M059J (cell line): ENCODE results near the gene RBSN. TPM values are rescaled to one million over a fixed set of nuclear protein-coding genes. Genes with fewer than 3 reads are reported as not detected.
"Not testable (repeated sequence)": the region's sequence is repeated elsewhere in the genome, so short reads cannot be mapped to it uniquely, and the experiment has no call there.

Source experiments
- DNase-seq: peaks from one replicate; pipeline ENCODE4 v3.0.0-alpha.2; 2012; ENCODE audit warnings: low read depth
- total RNA-seq: library from RNA; depleted of rRNA; stranded (reverse); fragments of >200 nt; shearing (Covaris generic); gene quantifications from 2 replicates; pipeline ENCODE4 v1.2.3, GENCODE V29; 2014; rRNA removed

The RBSN gene
- 11.3 and 17.4 TPM in 2 replicates for total RNA-seq

DNA sequence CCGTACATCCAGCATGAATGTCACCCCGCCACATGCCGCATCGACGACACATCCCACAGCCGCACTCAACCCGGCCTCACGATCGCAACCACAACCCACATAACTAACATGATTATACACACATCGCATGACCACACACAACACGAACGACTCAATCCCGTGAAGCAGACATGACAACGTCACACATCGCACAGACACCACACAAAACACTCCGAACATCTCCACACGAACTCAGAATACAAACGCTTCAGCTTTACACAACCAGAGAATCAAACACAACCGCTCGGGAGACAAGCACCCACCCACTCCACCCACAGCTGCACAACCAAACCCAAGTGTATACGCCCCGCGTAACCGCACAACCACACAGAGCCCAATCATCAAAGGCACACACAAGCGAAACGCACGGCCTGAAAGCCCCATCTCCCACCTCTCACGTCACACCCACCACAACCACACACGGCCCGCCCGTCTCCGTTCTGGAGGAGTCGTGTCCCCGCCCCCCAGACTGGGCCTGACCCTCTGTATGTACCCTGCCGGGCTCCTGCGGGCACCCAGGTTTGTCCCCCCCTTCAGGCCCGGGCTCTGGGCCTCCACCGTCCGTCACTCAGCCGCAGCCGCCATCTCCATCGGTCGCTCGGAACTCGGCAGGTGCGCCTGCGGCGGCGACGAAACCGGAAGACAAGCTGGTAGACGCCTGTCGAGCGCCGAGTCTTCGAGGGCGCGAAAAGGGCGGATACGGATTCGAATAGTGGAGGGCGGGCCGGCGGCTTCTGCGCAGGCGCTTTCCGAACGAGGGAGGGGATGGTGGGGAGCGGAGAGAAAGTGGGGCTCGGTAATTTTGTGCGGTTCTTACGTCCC, at the start of gene RBSN:
TSS of gene RBSN (minus strand) at position 646 of the 861 bp plus-strand sequence. CDS start 3,028 bp downstream, outside the sequence.
- peak; percentile 90 for DNase-seq

DNA sequence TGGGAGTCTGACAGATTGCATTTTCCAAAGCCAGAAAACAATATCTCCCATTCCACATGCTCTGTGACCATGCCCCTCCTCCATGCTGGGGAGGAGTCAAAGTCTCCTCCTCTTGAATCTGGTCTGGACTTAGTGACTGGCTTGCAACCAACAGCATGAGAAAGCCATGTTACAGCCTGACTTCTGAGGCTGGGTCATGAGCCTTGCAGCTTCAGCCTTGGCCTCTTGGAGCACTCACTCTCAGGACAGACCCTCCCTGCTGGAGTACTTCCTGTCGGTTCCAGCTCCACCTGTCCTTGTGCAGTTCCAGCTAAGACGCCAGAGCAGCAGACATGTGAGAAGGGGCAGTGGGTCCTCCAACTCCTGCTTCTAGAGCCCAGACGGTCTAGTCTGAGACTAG, 49.7 kb upstream of the RBSN start:
- DNase-seq, result peak; percentile 9

DNA sequence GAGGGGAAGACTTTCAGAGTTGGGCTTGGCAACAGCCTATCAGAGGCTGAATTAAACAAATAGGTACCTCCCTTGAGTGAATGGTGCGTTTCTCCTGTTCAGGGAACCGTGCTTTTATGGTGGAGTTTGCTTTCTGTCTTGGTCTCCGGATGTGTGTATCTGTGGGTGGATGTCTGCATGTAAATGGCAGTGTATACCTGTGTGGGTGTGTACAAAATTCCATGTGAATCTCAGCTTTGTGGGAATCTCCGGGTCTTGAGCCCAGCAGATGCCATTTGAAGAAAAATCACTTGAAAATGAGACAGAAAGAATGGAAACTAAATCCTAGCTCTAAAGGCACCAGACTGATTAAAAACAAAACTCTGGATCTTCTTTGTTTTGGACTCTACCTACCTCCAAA, 37.9 kb upstream of the RBSN start:
- DNase-seq, result not testable (repeated sequence)

DNA sequence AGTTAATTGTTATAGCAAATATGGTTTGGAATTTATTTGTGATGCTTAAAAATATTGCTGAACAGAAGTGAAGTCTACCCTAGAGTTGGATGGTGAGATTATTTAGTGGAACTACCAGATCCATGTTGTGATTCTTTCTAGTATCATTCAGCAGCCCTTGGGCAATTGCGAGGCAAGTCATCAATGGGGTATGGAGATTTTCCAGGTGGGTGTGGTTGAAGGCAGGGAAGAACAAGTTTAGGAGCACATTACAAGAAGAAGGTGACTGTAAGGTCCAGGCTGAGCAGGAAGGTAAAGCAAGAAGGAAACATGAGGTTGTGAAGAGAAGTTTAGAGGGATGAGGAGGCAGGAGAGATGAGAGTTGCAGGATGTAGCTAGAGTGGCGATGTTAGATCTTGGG, 36.0 kb upstream of the RBSN start:
- DNase-seq, result not testable (repeated sequence)

DNA sequence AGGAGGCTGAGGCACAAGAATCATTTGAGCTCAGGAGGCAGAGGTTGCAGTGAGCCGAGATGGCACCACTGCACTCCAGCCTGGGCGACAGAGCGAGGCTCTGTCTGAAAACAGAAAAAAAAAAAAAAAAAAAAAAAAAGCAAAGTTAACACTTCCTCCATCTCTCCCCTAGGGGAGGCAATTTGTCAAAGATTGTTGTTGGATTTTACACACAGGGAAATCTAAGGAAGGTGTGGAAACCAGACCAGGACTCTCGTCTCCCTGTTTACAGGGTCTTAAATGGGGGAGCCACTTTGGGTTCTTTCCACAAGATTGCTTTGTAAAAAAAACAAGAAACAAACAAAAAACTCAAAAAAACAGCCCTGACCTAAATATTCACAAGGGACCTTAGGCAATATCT, 29.5 kb upstream of the RBSN start:
- not testable (repeated sequence) for DNase-seq

DNA sequence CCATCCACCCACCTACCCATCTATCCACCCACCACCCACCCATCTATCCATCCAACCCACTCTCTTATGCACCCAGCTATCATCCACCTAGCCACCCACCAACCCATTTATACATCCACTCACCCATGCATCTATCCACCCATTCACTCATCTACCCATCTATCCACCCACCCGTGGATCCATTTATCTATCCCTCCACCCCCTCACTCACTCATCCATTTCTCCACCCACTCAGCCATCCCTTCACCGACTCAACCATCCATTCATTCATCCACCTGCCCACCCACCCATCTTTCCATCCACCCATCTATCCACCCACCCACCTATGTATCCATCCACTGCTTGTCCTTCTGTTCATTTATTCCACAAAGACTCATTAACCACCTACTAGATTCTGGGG, 28.0 kb upstream of the RBSN start:
- not testable (repeated sequence) for DNase-seq

DNA sequence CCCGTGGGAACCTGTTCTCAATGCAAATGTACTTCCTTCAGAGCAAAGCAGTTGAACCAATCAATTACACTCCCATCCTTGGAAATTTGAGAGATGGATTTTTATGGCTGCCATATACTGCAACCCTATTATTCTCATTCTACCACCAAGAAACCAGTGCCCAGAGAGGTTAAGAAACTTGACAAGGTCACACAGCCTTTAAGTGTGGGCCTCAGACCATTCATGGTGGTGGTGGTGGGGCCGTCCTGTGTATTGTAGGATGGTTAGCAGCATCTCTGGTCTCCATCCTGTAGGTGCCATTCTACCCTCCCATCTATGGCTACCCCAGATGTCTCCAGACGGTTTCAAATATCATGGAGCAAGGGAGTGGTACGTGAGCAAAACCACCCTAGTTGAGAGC, 23.4 kb upstream of the RBSN start:
- no peak for DNase-seq

DNA sequence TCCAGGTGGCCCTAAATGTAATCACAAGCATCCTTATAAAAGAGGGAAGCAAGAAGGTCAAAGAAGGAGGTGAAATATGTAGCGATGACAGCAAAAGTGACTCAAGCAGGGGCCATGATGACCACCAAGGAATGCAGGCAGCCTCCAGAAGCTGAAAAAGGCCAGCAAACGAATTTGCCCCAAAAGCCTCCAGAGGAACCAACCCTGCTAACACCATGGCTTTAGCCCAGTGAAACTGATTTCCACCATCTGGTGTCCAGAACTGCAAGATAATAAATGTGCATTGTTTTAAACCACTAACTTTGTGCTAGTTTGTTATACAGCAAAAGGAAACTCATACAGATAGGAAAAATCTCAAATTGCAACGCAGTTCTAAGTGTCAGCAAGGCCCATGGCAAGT, 23.0 kb upstream of the RBSN start:
- no peak for DNase-seq

DNA sequence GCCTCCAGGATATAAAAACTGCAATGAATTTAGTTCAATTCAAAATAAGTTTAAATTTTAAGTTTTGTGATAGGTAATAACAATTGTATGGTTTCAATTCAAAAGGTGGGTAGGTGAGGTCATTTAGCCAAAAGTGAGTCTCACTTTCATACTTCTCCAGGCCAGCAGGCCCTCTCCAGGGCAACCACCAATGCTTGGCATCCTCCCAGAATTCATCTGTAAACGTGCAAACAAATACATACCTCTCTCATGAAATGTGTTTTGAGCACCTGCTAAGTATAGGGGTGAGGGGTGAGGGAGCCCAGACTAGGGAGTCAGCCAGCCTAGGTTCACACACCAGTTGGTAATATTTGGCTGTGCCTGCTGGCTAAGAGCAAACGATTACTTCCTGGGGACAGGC, 22.0 kb upstream of the RBSN start:
- DNase-seq, result no peak

DNA sequence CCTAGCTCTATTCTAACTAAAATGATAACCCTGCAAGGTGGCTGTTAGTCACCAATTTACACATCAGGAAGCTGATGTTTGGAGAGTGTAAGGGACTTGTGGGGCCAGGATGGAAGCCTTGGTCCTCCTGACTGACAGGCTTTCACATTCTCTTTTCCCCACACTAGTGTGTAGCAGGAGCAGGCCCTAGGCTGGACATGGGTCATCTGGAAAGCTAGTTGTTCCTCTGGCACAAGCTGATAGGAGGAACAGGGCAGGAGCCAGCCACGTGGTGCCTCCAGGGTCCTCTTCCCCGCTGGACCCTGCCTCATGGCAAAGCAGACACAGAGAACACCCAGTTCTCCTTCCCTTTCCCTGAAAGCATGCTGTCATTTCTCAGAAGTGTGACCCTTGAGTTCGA, 18.1 kb upstream of the RBSN start:
- no peak for DNase-seq

DNA sequence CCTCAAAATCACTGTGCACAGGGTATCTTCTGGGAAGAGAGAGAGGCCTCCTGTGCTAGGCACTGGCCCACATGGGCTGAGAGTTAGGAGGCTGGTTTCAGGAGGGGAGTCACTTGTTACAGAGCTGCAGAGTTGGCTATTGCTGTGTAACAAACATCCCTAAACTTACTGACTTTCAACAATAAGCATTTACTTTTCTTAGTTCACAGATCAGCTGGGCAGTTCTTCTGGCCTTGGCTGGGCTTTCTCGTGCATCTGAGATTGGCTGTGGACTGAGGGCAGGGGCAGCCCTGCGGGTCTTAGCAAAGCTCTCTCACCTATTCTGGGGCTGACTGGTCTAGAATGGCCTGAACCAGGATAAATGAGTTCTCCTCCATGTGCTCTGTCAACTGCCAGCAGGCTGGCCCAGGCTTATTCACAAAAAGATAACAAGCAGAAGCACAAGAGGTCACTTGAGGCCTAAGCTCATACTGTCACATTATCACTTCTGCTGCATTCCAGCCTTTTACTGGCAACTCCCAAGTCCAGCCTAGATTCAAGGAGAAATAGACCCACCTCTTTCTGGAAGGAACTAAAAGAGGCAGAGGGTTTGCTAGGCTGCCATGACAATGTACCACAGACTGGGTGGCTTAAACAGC, 17.2 kb upstream of the RBSN start:
- DNase-seq, result no peak

DNA sequence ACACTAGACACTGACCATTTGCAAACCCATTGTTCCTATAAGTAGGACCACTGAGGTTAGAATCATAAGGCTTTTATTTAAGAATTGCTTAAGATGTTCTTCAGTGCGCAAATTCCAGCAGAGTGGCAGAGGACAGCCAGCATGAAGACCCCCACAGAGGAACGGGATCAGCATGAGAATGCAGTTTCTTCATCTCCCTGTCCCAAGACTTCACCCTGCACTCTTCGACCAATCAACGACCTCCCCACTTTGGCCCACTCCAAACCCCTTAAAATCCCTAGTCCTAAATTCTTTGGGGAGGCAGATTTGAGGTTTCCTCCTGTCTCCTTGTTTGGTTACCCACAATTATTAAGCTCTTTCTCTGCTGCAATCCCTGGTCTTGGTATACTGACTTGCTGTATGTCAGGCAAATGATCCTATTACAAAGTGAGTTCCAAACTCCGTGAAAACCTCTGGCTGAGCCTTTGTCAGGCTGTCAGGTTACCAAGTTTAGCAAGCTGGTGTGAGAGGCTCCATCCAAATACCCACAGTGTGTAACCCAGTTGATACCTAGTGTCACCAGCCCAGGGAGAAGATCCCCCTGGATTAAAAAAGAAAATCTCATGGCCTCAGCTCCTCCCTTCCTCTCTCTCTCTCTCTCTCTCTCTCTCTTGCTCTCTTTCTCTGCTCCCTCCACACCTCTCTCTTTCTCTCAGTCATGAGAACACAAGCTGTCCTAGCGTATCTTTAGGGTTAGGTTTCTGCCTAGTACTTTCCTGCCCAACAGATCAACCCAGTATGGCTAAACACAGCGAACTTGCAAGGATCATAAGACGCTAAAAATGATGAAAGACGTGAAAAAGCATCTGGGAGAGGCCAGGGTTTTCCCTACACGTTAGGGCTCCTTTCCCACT, 15.8 kb upstream of the RBSN start:
- DNase-seq, result no peak

DNA sequence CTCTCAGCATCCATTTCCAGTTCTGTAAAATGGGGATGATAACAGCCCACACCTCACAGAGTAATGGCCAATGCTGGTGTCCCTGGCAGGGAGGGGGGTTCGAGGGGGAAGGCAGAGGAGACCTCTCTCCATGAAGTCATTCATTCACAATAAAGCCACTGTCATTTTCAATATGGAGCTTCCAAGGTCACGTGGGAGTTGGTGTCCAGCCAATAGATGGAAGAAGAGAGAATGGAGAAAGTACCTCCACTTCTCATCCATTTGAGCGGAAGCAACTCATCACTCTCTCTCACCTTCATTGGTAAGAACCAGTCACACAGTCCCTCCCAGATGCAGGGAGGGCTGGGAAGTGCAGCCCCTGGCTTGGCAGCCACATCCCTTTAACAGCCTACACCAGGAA, 14.9 kb upstream of the RBSN start:
- no peak for DNase-seq

DNA sequence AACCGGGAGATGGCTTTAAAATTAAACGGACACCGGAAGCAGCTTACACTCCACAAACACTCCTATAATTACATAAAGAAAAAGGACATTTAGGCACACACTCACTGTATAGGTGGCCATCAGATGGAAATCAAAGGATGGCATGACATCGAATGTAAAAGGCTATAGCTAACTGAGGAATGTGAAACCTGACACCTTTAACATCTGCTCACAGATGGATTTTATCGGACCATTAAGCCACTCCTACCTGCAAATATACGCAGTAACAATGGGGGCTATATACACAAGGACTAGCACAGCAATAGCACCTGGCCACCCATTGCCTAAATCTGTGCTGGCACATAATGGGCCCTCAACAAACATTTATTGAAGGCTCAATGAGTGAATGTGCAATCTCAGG, 14.5 kb upstream of the RBSN start:
- DNase-seq, result no peak

DNA sequence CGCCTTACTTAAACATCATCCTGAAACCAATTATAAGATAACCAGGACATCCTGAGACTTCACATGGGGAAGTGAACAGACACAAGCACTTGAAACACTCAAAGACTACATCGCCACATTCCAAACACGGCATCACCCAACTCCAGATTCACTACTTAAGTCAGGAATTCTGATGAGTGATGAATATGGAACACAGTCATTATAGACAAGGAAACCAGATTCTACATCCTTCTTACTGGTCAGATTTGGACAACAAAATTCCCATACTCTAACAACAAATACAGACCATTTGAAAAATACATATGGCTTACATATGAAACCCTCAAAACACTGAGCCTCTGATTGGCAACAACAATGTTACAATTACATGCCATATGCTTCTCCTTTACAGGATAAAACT, 13.1 kb upstream of the RBSN start:
- no peak for DNase-seq

DNA sequence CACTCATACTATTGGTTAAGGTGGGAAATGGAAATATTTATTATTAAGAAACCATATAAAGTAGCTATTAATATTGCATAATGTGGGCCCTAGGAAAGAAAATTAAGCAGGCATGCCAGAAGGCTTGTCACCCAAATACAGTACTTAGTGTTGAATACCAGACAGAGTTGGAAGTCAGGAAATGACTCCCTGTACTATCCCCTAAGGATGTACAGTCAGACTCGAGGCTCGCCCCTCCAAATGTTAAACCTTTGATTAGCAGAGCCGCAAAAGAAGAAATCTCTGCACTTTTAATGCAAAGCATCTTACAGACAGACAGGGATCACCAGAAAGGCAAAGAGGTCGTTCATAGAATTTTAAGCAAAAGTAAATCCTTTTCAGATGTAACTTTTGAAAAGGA, 11.3 kb upstream of the RBSN start:
- no peak for DNase-seq

DNA sequence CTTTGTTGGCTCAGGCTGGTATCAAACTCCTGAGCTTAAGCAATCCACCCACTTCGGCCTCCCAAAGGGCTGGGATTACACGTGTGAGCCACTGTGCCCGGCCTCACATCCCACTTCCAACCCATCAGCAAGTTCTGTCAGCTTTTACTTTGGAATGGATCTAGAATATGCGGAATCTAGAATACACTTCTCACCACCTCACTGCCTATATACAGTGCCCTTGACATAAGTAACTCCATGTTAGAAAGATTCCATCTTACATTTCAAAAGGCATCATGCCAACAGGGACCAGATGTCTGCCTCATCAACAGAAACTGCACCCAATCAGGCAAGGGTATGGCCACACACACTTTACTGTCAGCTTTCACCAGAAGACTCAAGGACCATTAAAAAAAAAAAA, 9.9 kb upstream of the RBSN start:
- DNase-seq, result no peak

DNA sequence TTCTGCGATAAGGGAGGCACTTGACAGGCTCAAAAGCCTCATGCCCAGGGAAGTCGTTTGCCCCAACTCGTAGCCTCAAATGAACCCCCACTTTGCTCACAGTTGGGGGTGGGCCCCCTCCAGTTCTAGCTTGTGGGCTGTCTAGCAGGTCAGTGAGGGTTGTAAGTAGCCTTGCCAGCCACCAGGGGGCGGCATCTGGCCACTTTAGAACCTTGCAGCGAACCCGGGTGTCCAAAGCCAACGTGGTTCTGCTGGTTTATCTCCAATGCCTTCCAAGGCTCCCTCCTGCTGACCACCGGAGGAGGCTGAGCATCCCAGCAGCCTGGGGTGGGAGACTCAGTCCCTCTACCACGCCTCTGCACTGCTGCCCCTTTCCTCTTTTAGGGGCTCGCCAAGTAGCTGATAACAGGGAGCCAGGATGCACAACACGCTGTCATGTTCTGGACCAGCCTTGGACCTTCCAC, 9.2 kb upstream of the RBSN start:
- DNase-seq, result peak; percentile 50

DNA sequence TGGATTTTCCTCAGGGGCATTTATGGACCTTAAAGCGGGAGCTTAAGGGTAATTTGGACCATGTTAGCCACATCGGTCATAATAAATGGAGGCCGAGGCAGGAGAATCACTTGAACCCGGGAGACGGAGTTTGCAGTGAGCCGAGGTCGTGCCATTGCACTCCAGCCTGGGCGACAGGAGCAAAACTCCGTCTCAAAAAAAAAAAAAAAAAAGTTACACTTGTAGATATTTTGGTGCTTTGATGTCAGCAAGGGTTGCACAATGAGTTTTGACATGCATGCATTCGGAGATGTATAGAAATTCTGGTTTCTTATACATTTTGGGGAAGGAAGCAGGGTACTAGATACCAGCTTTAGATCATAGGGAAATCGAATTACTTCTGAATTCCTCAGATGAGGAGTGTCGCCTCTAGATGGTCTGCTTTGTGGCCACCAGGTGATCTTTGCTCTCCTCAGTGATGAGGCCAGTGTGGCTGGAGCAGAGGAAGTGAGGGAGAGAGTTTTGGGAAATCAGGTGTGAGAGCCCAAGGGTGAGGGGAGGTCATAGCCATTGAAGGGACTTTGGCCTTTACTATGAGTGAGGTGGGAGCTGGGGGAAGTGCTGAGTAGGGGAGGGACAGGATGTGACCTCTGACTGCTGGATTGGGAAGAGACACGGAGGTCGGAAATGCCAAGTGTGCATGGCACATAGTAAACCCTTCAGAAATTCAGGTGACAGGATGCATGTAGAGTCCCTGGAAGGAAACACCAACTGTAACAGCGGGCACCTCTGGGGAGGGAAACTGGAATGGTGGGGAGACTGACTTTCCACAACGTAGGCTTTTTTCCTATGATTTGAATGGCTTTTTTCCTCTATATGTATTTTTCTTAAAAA, 8.4 kb upstream of the RBSN start:
- no peak for DNase-seq

DNA sequence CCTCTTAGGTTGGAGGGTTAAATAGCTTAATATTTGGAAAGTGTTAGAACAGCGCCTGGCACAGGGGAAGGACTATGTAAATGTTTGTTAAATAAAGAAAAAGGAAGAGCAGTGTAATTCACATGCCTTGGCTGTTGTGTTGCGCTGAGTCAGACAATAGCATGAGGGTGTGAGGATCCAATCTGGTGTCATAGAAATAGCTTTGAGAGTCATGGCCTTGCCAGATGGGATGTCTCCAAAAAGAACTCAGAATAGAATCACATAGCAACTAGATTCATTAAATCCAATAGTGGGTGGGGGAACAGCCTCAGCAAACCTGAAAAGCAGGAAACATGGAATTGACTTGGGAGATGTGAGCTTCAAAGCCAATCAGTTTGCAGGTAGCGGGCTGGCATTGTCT, 3.9 kb upstream of the RBSN start:
- DNase-seq, result no peak

DNA sequence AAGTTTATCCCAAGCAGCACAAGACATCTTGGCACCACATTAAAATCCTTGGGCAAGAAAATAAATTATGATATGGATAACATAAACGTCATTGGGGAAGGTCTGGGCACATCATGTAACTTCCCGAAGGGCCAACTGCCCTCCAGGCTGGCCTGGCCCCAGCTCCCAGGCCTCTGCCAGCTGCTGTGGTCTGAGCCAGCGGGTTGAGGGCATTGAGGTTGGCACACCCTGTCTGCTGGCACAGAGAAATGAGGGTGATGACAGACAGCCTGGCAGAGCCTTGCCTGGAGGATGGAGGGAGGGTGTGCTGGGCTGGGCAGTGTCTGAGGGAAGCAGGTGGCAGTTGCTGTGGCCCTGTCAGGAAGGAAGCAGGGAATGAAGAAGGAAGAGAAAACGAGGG, 3.3 kb upstream of the RBSN start:
- DNase-seq, result peak; percentile 39
